ENCODE measurements around the gene RASA3. TPM values are rescaled to one million over a fixed set of nuclear protein-coding genes. Genes with fewer than 3 reads are reported as not detected.
A peak's percentile ranks its signal among the peaks of the same experiment; 100 is the strongest.
"Not testable (repeated sequence)": the region's sequence is repeated elsewhere in the genome, so short reads cannot be mapped to it uniquely, and the experiment has no call there.

RASA3 gene
- total RNA-seq, 1 donor from 2014 or later, result 17.3 TPM

DNA sequence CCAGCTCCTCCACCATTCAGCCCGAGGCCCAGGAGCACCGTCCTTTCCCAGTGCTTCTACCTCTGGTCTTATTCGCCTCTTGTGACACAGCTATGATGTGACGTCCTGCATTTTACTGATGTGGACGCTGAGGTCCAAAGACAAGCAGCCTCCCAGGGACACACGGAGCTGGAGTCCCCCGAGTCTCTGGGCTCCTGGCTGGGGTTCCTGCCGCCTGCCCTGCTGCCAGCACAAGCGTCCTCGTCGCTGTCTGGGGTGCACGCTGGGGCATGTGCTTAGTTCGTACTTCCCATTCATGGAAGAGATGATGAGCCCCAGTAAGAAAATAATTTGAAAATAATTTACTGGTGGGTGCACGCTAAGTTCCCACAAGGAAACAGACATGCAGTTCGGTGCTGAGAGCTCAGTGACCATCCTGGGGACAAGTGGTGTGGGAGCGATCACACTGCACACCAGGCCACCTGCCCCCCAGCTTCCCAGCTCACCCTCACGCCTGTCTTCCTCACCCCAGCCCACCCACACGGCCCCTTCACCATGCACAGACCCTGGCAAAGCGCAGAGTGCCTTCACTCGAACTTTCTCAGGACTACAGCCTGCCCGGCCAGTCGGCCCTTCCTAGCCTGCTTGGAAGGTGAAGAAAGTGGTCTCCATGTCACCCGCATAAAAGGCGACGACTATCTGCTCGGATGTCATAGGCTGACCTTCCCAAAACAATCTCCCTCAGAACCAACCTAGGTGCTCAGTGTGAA is 32.4 kb upstream of the RASA3 start:
- intact Hi-C loops (cut with DNase I), result no loop called here
- H3K27me3 ChIP-seq, result no peaks in the 10 kb centered on the region
- H3K27ac ChIP-seq, result no peak overlapping the region
- peak; percentile 42 for DNase-seq
- TF ChIP-seq, protein P1, sequence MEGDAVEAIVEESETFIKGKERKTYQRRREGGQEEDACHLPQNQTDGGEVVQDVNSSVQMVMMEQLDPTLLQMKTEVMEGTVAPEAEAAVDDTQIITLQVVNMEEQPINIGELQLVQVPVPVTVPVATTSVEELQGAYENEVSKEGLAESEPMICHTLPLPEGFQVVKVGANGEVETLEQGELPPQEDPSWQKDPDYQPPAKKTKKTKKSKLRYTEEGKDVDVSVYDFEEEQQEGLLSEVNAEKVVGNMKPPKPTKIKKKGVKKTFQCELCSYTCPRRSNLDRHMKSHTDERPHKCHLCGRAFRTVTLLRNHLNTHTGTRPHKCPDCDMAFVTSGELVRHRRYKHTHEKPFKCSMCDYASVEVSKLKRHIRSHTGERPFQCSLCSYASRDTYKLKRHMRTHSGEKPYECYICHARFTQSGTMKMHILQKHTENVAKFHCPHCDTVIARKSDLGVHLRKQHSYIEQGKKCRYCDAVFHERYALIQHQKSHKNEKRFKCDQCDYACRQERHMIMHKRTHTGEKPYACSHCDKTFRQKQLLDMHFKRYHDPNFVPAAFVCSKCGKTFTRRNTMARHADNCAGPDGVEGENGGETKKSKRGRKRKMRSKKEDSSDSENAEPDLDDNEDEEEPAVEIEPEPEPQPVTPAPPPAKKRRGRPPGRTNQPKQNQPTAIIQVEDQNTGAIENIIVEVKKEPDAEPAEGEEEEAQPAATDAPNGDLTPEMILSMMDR (IDR thresholded peaks at IDR 0.05), result no peak
- H3K9me3 ChIP-seq, result no peaks in the 10 kb centered on the region
- no peak for ATAC-seq
- peaks cover 27% of the 10 kb centered on the region for H3K4me1 ChIP-seq
- H3K4me3 ChIP-seq, result no peak overlapping the region
- no peaks in the 10 kb centered on the region for H3K36me3 ChIP-seq

- Histone ChIP-seq H3K4me3 (no peak overlapping the region), H3K4me1 (peaks cover 27% of the 10 kb centered on the region), H3K27me3 (no peaks in the 10 kb centered on the region), H3K36me3 (no peaks in the 10 kb centered on the region), H3K9me3 (no peaks in the 10 kb centered on the region), H3K27ac (no peak overlapping the region)
- TF ChIP-seq, protein P1 (IDR thresholded peaks at IDR 0.05), result no peak
- intact Hi-C loops (cut with DNase I), result no loop called here
- ATAC-seq (no peak), DNase-seq (no peak)
Measured at GRCh38 chr13:114164053-114164452, 31.6 kb upstream of the RASA3 start.

GRCh38 chr13:114162533-114162922 is 30.1 kb upstream of the RASA3 start:
- TF ChIP-seq, protein P1 (IDR thresholded peaks at IDR 0.05), result no peak
- intact Hi-C loops (cut with DNase I), result no loop called here
- Histone ChIP-seq H3K4me3 (no peak overlapping the region), H3K27ac (peak overlapping the region; percentile 51), H3K36me3 (no peaks in the 10 kb centered on the region), H3K4me1 (peaks cover 27% of the 10 kb centered on the region), H3K27me3 (no peaks in the 10 kb centered on the region), H3K9me3 (no peaks in the 10 kb centered on the region)
- no peak for DNase-seq
- no peak for ATAC-seq

- H3K36me3 ChIP-seq, result no peaks in the 10 kb centered on the region
- peak; percentile 91 for ATAC-seq
- TF ChIP-seq, protein P1 (IDR thresholded peaks at IDR 0.05), result no peak
- H3K4me3 ChIP-seq, result peak overlapping the region; percentile 36
- no peaks in the 10 kb centered on the region for H3K9me3 ChIP-seq
- H3K4me1 ChIP-seq, result peaks cover 24% of the 10 kb centered on the region
- no peaks in the 10 kb centered on the region for H3K27me3 ChIP-seq
- peak; percentile 84 for DNase-seq
- intact Hi-C loops (cut with DNase I), result no loop called here
- H3K27ac ChIP-seq, result peak overlapping the region; percentile 51
Measured at GRCh38 chr13:114161644-114162532, 29.5 kb upstream of the RASA3 start.

DNA sequence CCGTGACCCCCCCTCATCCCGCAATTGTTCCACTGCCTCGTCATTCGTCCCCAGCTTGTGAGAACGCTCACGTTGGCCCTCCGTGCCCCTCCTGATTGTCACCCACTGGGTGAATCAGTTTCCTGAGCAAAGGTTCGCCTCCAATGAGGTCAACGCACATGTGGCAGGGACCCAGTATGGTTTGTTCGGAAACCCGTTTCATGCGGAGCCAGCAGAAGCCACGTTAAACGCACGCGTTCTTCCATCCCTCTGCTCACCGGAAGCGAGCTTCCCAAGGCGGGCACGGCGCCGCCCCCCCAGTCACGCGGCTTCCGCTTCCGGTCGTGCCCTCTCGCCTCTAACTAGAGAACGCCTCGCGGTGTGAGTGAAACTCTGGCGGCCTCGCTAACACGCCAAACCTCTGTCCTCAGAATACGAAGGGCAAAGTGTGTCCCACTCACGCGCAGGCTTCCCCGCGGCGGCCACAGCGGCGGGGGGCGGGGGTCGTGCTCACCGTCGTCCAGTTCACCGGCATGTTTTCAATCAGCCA is 28.7 kb upstream of the RASA3 start:
- Histone ChIP-seq H3K27me3 (no peaks in the 10 kb centered on the region), H3K4me1 (peaks cover 19% of the 10 kb centered on the region), H3K27ac (no peak overlapping the region), H3K36me3 (no peaks in the 10 kb centered on the region), H3K9me3 (no peaks in the 10 kb centered on the region), H3K4me3 (no peak overlapping the region)
- intact Hi-C loops (cut with DNase I), result no loop called here
- TF ChIP-seq, protein P1 (IDR thresholded peaks at IDR 0.05), result no peak
- ATAC-seq, result no peak
- DNase-seq, result no peak

- ATAC-seq; H3K9me3 ChIP-seq; H3K27me3 ChIP-seq; H3K36me3 ChIP-seq; intact Hi-C loops (cut with DNase I); DNase-seq; H3K4me3 ChIP-seq; H3K27ac ChIP-seq: not testable (repeated sequence)
- H3K4me1 ChIP-seq, result peaks cover 16% of the 10 kb centered on the region
Measured at GRCh38 chr13:114158869-114159666, 26.6 kb upstream of the RASA3 start.

All from upper lobe of right lung (tissue), 1 donor.